Measurements from ENCODE around the gene CNR1.

GRCh38 chr6:88133718-88134117 lies 32.4 kb downstream of the CNR1 start:
- no peak for TF ChIP-seq POLR2A (IDR thresholded peaks at IDR 0.05; ENCODE audit: borderline replicate concordance, extremely low read depth, insufficient read depth, insufficient read length)
- TF ChIP-seq CTCF (IDR thresholded peaks at IDR 0.05 in 2 of 3, conservative IDR thresholded peaks at IDR 0.05 in 1 of 3; ENCODE audit: borderline replicate concordance in 1 of 3, insufficient read depth in 1 of 3, low read depth in 2 of 3, low read length in 2 of 3) = no peak
- no peak for TF ChIP-seq POLR2AphosphoS5 (IDR thresholded peaks at IDR 0.05; ENCODE audit: low read depth, low read length)
- no peak for TF ChIP-seq EZH2 (IDR thresholded peaks at IDR 0.05)
- no peak for TF ChIP-seq MAX (IDR thresholded peaks at IDR 0.05)
- TF ChIP-seq SRF (IDR thresholded peaks at IDR 0.05; ENCODE audit: low read depth) = no peak
- no peak for TF ChIP-seq YY1 (IDR thresholded peaks at IDR 0.05; ENCODE audit: extremely low read depth, insufficient replicate concordance, low read depth, low read length)
- TF ChIP-seq RAD21 (IDR thresholded peaks at IDR 0.05; ENCODE audit: low read depth) = no peak
- no peak for TF ChIP-seq EGR1 (IDR thresholded peaks at IDR 0.05; ENCODE audit: low read depth)
- TF ChIP-seq EZH2phosphoT487 (IDR thresholded peaks at IDR 0.05; ENCODE audit: borderline replicate concordance) = no peak
- TF ChIP-seq ZNF274 (IDR thresholded peaks at IDR 0.05; ENCODE audit: low read depth, low read length) = no peak

All from HCT116 (cell line).